CD4-positive, alpha-beta T cell treated with Interleukin-6 for 4 hours (primary cell): ENCODE data around the gene FGF4.

Experiments
- DNase-seq: peaks from one replicate; pipeline ENCODE4 v3.0.0-alpha.2; 2020; ENCODE audit warnings: mixed read lengths

Gene FGF4

GRCh38 chr11:69807106-69807815, 32.1 kb upstream of the FGF4 start:
- DNase-seq, result no peak

- DNase-seq, result no peak
Measured at GRCh38 chr11:69804769-69805508, 29.8 kb upstream of the FGF4 start.

DNA sequence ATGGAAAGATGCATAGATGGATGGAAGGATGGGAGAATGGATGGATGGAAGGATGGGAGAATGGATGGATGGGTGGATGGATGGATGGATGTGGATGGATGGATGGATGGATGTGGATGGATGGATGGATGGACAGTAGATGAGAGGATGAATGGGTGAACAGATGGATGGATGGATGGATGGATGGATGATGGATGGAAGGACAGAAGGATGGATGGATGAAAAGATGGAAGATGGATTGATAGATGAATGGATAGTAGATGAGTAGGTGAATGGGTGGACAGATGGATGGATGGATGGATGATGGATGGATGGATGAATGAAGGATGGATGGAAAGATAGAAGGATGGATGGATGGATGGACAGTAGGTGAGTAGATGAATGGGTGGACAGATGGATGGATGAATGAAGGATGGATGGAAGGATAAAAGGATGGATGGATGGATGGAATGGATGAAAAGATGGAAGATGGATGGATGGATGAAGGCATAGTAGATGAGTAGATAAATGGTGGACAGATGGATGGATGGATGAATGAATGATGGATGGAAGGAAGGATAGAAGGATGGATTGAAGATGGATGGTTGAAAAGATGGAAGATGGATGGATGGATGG, 28.6 kb upstream of the FGF4 start:
- DNase-seq, result no peak

- no peak for DNase-seq
Measured at GRCh38 chr11:69803022-69803421, 27.9 kb upstream of the FGF4 start.

- DNase-seq, result no peak
Measured at GRCh38 chr11:69802590-69802989, 27.4 kb upstream of the FGF4 start.

GRCh38 chr11:69801513-69802335, 26.6 kb upstream of the FGF4 start:
- DNase-seq, result peak; percentile 28

GRCh38 chr11:69800278-69800677, 25.1 kb upstream of the FGF4 start:
- DNase-seq, result no peak

DNA sequence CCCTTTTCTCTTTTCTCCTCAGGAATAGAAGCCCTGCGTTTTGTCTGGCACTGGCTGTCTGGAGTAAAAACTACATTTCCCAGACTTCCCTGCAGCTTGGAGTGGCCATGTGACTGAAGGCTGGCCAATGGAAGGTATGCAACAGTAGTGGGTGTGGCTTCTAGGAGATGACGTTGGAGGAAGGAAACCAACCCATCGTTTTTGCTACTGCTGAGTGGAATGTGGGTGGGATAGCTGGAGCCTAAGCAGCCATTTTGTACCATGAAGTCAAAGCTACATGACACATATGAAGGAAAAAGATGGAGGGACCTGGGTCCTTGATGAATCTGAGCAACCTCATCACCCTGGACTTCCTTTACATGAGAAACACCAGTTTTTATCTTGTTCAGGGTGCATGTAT, 24.4 kb upstream of the FGF4 start:
- no peak for DNase-seq

- no peak for DNase-seq
Measured at GRCh38 chr11:69799097-69799496, 24.0 kb upstream of the FGF4 start.

- DNase-seq, result no peak
Measured at GRCh38 chr11:69797737-69798528, 22.8 kb upstream of the FGF4 start.

DNA sequence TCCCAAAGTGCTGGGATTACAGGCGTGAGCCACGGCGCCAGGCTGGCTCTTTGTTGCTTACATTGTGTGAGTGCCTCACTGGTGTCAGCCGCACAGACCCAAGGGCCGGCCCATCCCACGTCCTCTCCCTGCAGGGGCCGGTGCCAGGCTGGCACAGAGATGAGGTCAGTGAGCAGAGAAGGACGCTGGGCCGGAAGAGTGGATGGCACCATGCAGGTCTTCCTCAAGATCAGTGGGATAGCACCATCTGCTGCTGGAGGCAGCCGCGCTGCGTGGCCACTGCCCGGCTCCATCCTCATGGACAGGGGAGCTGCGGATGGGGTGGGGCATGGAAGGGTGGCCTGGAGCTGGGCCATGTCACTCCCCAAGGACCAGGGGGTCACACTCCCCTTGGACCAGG, 22.0 kb upstream of the FGF4 start:
- no peak for DNase-seq

- DNase-seq, result no peak
Measured at GRCh38 chr11:69796063-69796462, 20.9 kb upstream of the FGF4 start.

DNA sequence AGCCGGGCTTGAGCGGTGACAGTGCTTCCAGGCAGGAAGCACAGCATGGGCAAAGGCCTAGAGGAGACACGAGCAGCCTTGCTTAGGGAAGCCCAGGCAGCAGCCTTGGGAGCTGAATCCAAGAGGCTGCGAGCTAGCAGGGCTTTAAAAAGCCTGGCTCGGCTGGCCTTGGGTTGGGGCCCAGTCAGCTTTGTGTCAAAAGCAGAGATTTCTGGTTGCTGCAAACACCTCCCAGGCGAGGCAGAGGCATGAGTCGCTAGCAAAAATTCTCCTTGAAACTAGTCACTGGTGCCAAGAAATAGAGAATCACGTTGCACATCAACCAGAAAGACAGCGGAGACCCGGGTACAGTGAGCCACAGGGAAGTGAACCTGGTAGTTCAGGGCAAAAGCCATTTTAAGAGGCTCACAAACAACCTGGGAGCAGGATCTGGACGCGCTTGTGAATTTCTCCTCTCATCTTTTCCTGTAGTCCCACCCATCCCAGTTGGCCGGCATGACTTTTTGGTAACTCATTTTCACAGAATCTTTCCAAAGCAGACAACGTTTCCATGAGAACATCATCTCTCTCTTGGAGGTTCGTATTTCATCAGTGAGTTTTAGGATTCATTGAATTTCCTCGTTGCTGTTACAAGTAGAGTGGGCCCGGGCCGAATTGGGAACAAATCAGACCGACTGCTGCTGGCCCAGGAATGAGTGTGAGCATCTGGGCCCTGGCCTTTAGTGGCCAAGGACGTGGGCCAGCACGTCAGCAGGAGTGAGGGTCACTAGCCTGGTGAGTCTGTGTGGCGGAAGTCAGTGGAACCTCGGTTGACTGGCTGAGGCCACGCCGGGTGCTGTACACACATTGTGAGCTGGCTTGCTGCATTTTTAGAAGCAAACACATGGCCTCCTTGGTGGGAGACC, 16.4 kb upstream of the FGF4 start:
- DNase-seq, result no peak

- DNase-seq, result no peak
Measured at GRCh38 chr11:69788956-69789355, 13.8 kb upstream of the FGF4 start.

- DNase-seq, result no peak
Measured at GRCh38 chr11:69787906-69788305, 12.8 kb upstream of the FGF4 start.

DNA sequence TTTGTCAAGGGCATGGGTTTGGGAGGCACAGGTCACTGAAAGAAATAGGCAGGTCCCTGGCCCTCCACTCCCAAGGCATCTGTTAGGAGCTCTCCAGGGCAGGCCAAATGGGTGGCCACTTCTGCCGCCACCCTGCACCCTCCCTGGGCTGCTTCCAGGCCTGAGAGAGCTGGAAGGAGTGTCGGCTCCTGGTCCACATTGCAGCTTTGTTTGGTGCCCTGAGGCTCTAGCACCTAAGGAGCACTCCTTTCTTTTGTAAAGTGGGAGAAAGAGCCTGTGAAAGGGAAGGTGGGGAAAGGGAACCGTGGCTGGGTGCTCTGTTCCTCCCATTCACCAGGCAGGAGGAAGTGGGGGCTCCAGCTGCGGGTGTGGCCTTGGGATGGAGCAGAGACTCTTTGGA, 12.3 kb upstream of the FGF4 start:
- DNase-seq, result no peak

- no peak for DNase-seq
Measured at GRCh38 chr11:69781241-69781640, 6.1 kb upstream of the FGF4 start.

GRCh38 chr11:69778373-69778772, 3.2 kb upstream of the FGF4 start:
- no peak for DNase-seq

GRCh38 chr11:69774354-69775162, 583 bp downstream of the FGF4 start:
- DNase-seq, result no peak

GRCh38 chr11:69773626-69774353, 1.4 kb downstream of the FGF4 start:
- no peak for DNase-seq
